GM18505 (cell line): ENCODE measurements around the gene FBXO41.
A peak's percentile ranks its signal among the peaks of the same experiment; 100 is the strongest.

Experiments used
- ATAC-seq: cut with Tn5 transposase; IDR thresholded peaks from one replicate; pipeline ENCODE4 v1.9.1; 2021; ENCODE audit not compliant: unreplicated experiment
- POLR2A ChIP-seq: IDR thresholded peaks from 4 replicates; pipeline ENCODE4 v1.6.1; 2011; ENCODE audit warnings: borderline replicate concordance; ENCODE audit not compliant: insufficient read depth, insufficient read length; ENCODE audit errors: extremely low read depth

The FBXO41 gene, protein sequence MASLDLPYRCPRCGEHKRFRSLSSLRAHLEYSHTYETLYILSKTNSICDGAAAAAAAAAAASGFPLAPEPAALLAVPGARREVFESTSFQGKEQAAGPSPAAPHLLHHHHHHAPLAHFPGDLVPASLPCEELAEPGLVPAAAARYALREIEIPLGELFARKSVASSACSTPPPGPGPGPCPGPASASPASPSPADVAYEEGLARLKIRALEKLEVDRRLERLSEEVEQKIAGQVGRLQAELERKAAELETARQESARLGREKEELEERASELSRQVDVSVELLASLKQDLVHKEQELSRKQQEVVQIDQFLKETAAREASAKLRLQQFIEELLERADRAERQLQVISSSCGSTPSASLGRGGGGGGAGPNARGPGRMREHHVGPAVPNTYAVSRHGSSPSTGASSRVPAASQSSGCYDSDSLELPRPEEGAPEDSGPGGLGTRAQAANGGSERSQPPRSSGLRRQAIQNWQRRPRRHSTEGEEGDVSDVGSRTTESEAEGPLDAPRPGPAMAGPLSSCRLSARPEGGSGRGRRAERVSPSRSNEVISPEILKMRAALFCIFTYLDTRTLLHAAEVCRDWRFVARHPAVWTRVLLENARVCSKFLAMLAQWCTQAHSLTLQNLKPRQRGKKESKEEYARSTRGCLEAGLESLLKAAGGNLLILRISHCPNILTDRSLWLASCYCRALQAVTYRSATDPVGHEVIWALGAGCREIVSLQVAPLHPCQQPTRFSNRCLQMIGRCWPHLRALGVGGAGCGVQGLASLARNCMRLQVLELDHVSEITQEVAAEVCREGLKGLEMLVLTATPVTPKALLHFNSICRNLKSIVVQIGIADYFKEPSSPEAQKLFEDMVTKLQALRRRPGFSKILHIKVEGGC

DNA sequence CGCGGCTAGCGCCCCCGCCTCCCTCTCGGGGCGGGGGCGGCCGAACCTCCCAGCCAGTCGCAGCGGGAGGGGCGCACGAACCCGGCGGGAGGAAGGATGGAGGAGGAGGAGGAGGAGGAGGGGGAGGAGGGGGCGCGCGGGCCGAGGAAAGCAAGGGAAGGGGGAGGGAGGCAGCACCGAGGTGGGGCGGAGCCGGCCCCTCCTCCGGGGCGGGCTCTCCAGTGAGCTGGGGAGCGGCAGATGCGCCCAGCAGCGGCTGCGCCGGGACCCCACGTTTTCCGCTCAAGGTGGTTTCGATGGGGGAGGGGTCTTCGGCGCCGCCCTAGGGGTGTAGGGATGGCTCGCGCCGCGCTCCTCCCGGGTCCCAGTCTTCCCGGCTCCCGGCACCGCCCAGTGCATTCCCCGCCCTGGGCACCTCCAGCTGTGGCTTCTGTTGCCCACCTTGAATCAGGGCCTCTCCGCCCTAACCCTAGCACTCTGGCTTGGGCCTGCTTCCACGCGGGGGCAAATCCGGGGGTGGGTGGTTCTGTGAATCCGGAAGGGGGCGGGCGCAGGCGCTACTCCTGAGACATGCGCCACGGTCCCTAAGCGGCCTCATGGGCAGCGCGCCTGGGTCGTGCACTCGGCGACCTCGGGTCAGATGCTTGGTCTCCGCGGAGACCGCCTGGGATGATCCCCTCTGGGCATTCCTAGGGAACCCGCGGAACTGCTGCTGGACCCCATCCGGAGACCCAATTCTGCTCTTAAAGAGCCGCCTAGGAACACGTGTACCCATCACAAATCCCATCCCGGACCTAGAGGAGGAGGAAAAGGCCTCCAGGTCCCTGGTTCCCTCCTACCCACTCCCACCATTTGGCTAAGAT, at the start of gene FBXO41:
Gene FBXO41, minus strand, starts transcription at position 183 of the 863 bp plus-strand sequence. CDS start 14,848 bp downstream, outside the sequence.
- peak; percentile 63 for TF ChIP-seq POLR2A
- peak; percentile 83 for ATAC-seq

DNA sequence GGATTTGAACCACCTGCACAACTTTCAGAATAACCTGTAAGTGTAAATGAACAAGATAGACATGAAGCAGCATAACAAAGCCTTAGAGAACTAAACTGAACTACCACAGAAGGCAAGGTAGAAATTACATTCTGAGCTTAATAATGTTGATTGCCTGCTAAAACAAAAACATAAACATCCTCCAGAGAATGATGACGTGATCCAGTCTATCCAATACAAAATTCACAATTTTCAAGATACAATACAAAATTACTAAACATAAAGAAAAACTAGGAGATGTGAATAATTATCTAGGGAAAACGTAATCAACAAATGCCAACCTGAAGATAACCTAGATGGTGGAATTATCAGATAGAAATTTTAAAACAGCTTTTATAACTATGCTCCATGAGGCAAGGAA, 49.8 kb upstream of the FBXO41 start:
- ATAC-seq = no peak
- no peak for TF ChIP-seq POLR2A

GRCh38 chr2:73333564-73333963, 49.3 kb upstream of the FBXO41 start:
- no peak for TF ChIP-seq POLR2A
- no peak for ATAC-seq

- ATAC-seq = no peak
- no peak for TF ChIP-seq POLR2A
These were observed 39.9 kb upstream of the FBXO41 start for GRCh38 chr2:73324126-73324725.

DNA sequence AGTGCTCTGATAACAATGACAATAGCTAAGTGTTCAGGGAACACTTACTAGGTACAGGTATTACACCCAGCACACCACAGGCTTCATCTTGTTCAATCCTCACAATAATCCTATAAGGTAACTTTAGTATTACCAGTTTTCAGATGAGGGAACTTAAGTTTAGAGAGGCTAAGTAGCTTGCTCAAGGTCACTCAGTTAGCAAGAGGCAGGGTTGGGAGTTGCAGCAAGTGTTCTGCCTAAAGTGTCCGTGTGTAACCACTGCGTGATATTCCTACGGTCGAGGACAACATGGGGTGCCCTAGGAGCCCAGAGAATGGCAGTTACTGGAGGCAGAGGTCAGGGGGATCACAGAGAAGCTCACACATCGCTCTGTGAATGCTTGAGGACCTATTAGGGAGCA, 39.3 kb upstream of the FBXO41 start:
- TF ChIP-seq POLR2A = no peak
- no peak for ATAC-seq

GRCh38 chr2:73314441-73314840, 30.2 kb upstream of the FBXO41 start:
- TF ChIP-seq POLR2A = no peak

GRCh38 chr2:73307720-73308119, 23.4 kb upstream of the FBXO41 start:
- ATAC-seq = no peak
- no peak for TF ChIP-seq POLR2A

More at GRCh38 chr2:73314441-73314840, 30.2 kb upstream of the FBXO41 start:
- ATAC-seq = no peak

DNA sequence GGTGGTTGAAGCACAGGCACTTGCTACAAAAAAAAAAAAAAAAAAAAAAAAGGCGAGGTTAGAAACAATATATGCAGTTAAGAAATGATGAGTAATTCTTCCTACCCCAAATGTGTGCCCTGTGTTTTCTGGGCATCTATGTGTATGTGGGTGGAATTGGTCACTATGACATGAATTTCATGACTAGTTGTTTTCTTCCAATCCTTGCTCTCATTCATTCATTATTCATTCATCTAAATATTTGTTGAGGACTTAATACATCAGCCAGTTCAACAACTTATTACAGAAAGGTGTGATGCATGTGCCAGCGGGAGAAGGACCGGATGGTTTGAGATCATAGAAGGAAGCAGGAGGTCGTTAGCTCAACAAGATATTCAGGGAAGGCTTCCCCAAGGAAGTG, 17.4 kb upstream of the FBXO41 start:
- no peak for TF ChIP-seq POLR2A
- ATAC-seq = no peak

GRCh38 chr2:73300926-73301325, 16.6 kb upstream of the FBXO41 start:
- no peak for TF ChIP-seq POLR2A
- ATAC-seq = no peak

GRCh38 chr2:73297586-73297985, 13.3 kb upstream of the FBXO41 start:
- ATAC-seq = no peak
- TF ChIP-seq POLR2A = no peak

GRCh38 chr2:73297151-73297559, 12.9 kb upstream of the FBXO41 start:
- no peak for ATAC-seq
- no peak for TF ChIP-seq POLR2A

- no peak for ATAC-seq
- no peak for TF ChIP-seq POLR2A
These were observed 11.6 kb upstream of the FBXO41 start for GRCh38 chr2:73295751-73296400.
